ENCODE data around the gene SORCS2. TPM values are rescaled to one million over a fixed set of nuclear protein-coding genes. Genes with fewer than 3 reads are reported as not detected.

SORCS2 gene
- total and polyA plus RNA-seq, 2 donors (not counting 1 experiment from before 2014, with no cell fraction given) = not detected

DNA sequence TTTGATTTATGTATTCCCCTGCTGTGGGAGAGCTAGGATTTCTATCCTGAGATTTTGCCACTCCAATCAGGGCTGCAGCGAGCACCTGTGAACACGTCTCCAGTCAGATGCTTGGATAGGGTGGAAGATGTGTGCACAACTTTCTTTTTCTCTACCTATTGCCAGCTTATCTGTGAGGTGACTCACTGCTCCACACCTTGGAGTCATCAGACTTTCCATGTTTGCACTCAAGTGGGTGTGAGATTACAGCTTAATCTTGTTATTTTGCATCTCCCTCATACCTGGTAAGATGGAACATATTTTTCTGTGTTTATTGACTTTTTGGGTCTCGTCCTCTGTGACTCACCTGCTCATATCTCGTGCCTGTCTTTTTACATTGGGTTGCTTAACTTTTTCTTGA lies 210.2 kb downstream of the SORCS2 start:
- Histone ChIP-seq H3K9me3 (ENCODE audit: control extremely low read depth in 1 of 3, control insufficient read depth in 2 of 3, insufficient read depth in 1 of 3, low read length in 2 of 3) (peaks cover 1 to 3% (median 2%) of the 10 kb centered on the region in 3 donors), H4K20me1 (ENCODE audit: control insufficient read depth, insufficient read depth, low read length, poor library complexity, severe bottlenecking) (no peaks in the 10 kb centered on the region), H3K27ac (ENCODE audit: low read length in 2 of 2) (no peak overlapping the region), H3K79me2 (ENCODE audit: control insufficient read depth, insufficient read depth, low read length) (no peaks in the 10 kb centered on the region), H3K27me3 (replicated peaks in 1 of 4; ENCODE audit: control extremely low read depth in 1 of 4, control insufficient read depth in 3 of 4, insufficient read depth in 4 of 4, low read length in 3 of 4) (no peaks in the 10 kb centered on the region), H3K4me1 (ENCODE audit: control insufficient read depth in 2 of 2, insufficient read depth in 2 of 2, low read length in 2 of 2) (no peaks in the 10 kb centered on the region), H2AFZ (ENCODE audit: insufficient read depth, low read depth, low read length, poor library complexity, severe bottlenecking) (no peak overlapping the region), H3K4me3 (ENCODE audit: control extremely low read depth in 1 of 5, extremely low read depth in 1 of 5, insufficient read depth in 1 of 5, low read depth in 2 of 5, low read length in 4 of 5) (no peak overlapping the region), H3K4me2 (replicated peaks; ENCODE audit: low read depth, low read length, poor library complexity, severe bottlenecking) (no peak overlapping the region), H3K9ac (ENCODE audit: low read length) (no peak overlapping the region), H3K36me3 (replicated peaks in 1 of 2; ENCODE audit: control extremely low read depth in 1 of 2, control insufficient read depth in 1 of 2, extremely low read depth in 1 of 2, insufficient read depth in 2 of 2, low read length in 1 of 2) (no peaks in the 10 kb centered on the region)
- intact Hi-C loops (cut with micrococcal nuclease) = no loop called here
- POLR2A ChIA-PET = no interaction called here
- 80% methylated on average over 1 of the region's 4 CpGs for WGBS (ENCODE audit: insufficient coverage)
- CTCF ChIA-PET = no interaction called here
- Mint-ChIP-seq H3K27me3 (peaks cover 6% of the 10 kb centered on the region), H3K4me1 (no peaks in the 10 kb centered on the region), H3K4me3 (no peak overlapping the region), H3K27ac (no peak overlapping the region), H3K9me3 (ENCODE audit: insufficient read depth) (peaks cover 9% of the 10 kb centered on the region)
- TF ChIP-seq, protein P1, sequence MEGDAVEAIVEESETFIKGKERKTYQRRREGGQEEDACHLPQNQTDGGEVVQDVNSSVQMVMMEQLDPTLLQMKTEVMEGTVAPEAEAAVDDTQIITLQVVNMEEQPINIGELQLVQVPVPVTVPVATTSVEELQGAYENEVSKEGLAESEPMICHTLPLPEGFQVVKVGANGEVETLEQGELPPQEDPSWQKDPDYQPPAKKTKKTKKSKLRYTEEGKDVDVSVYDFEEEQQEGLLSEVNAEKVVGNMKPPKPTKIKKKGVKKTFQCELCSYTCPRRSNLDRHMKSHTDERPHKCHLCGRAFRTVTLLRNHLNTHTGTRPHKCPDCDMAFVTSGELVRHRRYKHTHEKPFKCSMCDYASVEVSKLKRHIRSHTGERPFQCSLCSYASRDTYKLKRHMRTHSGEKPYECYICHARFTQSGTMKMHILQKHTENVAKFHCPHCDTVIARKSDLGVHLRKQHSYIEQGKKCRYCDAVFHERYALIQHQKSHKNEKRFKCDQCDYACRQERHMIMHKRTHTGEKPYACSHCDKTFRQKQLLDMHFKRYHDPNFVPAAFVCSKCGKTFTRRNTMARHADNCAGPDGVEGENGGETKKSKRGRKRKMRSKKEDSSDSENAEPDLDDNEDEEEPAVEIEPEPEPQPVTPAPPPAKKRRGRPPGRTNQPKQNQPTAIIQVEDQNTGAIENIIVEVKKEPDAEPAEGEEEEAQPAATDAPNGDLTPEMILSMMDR (IDR thresholded peaks at IDR 0.05) = no peak
- no peak for TF ChIP-seq EZH2 (IDR thresholded peaks at IDR 0.05; ENCODE audit: borderline replicate concordance, insufficient read depth, low read depth, low read length, poor library complexity, severe bottlenecking)
- ATAC-seq (ENCODE audit: low read depth) (no peak), DNase-seq (no peak)

DNA sequence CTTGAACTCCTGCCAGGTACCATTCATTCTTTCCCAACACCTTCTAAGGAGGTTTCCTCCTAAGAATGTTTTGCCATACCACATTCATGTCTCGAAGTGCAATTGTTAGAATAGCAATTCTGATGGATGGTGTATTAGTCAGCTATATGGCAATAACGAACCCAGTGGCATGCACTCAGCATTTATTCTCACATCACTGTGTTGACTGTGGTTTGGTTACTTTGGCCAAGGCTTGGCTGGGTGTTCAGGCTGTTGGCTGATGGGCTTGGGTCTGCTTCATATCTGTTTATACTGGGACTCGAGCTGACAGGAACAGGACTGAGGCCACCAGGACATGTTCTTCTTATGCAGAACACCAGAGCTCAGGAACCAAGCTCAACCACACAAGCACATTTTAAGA lies 210.7 kb downstream of the SORCS2 start:
- H3K4me1 ChIP-seq (ENCODE audit: control insufficient read depth in 2 of 2, insufficient read depth in 2 of 2, low read length in 2 of 2) = no peaks in the 10 kb centered on the region
- H3K27me3 ChIP-seq (replicated peaks in 1 of 4; ENCODE audit: control extremely low read depth in 1 of 4, control insufficient read depth in 3 of 4, insufficient read depth in 4 of 4, low read length in 3 of 4) = no peaks in the 10 kb centered on the region
- H3K79me2 ChIP-seq (ENCODE audit: control insufficient read depth, insufficient read depth, low read length) = no peaks in the 10 kb centered on the region
- POLR2A ChIA-PET = no interaction called here
- no peak overlapping the region for H3K9ac ChIP-seq (ENCODE audit: low read length)
- peaks cover 1 to 3% (median 1%) of the 10 kb centered on the region in 3 donors for H3K9me3 ChIP-seq (ENCODE audit: control extremely low read depth in 1 of 3, control insufficient read depth in 2 of 3, insufficient read depth in 1 of 3, low read length in 2 of 3)
- CTCF ChIA-PET = no interaction called here
- Mint-ChIP-seq H3K27ac (no peak overlapping the region), H3K4me1 (no peaks in the 10 kb centered on the region), H3K27me3 (peaks cover 5% of the 10 kb centered on the region), H3K9me3 (ENCODE audit: insufficient read depth) (peaks cover 9% of the 10 kb centered on the region), H3K4me3 (no peak overlapping the region)
- intact Hi-C loops (cut with micrococcal nuclease) = no loop called here
- no peaks in the 10 kb centered on the region for H3K36me3 ChIP-seq (replicated peaks in 1 of 2; ENCODE audit: control extremely low read depth in 1 of 2, control insufficient read depth in 1 of 2, extremely low read depth in 1 of 2, insufficient read depth in 2 of 2, low read length in 1 of 2)
- no peak for ATAC-seq (ENCODE audit: low read depth)
- H4K20me1 ChIP-seq (ENCODE audit: control insufficient read depth, insufficient read depth, low read length, poor library complexity, severe bottlenecking) = no peaks in the 10 kb centered on the region
- H2AFZ ChIP-seq (ENCODE audit: insufficient read depth, low read depth, low read length, poor library complexity, severe bottlenecking) = no peak overlapping the region
- no peak for DNase-seq
- 54% methylated on average over 2 of the region's 3 CpGs for WGBS (ENCODE audit: insufficient coverage)
- no peak overlapping the region for H3K4me3 ChIP-seq (ENCODE audit: control extremely low read depth in 1 of 5, extremely low read depth in 1 of 5, insufficient read depth in 1 of 5, low read depth in 2 of 5, low read length in 4 of 5)
- H3K27ac ChIP-seq (ENCODE audit: low read length in 2 of 2) = no peak overlapping the region
- TF ChIP-seq, protein P1 (IDR thresholded peaks at IDR 0.05) = no peak
- TF ChIP-seq EZH2 (IDR thresholded peaks at IDR 0.05; ENCODE audit: borderline replicate concordance, insufficient read depth, low read depth, low read length, poor library complexity, severe bottlenecking) = no peak
- no peak overlapping the region for H3K4me2 ChIP-seq (replicated peaks; ENCODE audit: low read depth, low read length, poor library complexity, severe bottlenecking)
